Hypothalamus (tissue), 51 donors: ENCODE measurements around the gene CACNA1D.
"Not testable (repeated sequence)": the region's sequence is repeated elsewhere in the genome, so short reads cannot be mapped to it uniquely, and the experiment has no call there.

Experiments used
- DNase-seq, 51 donors: peaks; one replicate each; lab custom pipeline; 2025; lab: John Stamatoyannopoulos, UW

Gene CACNA1D

DNA sequence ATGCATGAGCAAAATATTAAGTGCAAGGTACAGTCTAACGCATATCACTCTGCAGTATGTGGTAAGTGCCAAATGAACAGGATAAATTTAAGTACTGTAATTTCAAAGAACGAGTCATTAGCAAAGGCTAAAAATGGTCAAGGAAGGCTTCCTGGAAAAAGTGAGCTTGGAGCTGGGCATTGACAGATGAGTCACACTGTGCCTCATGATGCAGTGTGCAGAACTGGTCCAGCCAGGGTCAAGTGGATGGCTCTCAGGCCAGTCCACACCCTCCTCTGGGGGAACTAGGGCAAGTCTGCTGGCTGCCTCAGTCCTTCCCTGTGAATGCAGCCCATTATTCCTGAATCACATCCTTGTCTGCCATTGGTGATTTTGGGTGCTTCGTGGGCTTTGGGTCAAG is 76.3 kb downstream of the CACNA1D start:
- DNase-seq, result peak in 1 of 51 donors; percentile 11

DNA sequence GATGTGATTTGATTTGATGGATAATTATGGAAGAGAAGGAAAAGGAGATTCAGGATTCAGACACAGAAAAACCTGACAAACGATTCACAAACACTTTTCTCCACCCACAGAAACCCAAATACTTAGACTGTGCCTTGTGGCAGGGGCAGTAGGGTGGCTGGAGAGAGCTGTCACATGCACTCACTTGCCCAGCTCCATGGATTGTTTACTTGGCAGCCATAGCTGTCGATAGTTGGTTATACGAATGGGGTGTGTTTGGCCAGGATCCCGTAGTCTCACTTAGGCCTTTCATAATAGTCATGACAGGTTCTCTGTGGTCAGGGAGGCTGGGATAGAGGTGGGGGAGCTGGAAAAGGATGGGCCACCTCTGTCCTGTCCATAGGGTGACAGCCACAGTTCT is 76.9 kb downstream of the CACNA1D start:
- no peak for DNase-seq

DNA sequence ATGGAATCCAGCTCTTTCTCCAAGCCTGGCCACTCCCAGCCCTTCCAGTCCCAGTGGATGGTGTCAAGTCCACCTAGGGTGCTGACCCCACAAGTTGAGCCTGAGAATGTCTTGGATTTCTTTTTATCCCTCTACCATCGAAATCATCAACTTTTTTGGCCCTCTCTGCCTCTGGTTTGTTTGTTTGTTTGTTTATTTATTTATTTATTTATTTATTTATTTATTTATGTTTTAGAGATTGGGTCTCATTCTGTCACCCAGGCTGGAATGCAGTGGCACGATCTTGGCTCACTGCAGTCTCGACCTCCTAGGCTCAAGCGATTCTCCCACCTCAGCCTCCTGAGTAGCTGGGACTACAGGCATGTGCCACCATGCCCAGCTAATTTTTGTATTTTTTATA is 77.8 kb downstream of the CACNA1D start:
- DNase-seq, result not testable (repeated sequence)

DNA sequence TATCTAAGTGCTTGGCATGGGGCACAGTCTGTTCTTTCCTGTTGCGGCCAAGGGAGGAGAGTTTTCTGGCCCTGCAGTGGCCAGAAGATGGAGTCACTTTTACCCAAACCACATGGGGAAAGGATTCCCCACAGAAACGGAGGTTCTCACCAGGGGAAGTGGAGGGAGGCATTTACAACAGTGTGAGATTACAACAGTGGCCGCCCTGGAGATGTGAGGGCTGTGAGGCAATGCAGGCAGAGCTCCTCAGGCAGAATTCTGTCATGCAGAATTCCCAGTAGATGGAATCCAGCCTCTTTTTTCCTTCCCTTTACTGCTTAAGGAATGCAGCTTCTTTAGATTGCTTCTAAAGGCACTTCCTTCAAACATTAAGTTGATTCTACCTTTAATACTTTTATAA is 83.1 kb downstream of the CACNA1D start:
- DNase-seq, result no peak

DNA sequence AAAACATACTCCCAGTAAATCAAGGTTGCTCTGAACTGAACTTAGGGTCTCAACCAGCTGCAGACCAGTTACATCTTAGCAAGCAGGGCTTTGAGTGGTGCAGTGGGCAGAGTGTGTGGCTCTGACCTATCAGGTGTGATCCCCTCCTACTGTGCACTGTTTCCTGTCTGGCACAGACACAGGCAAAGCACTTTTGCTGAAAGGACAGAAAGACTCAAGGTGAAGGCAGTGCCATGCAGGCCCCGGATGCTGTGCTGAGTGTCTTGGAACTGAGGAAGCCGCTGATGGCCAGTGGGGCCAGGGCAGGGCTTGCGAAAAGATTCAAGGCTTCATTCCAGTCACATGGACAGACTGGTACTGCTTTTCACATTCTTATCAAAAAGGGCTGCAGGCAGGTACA is 85.2 kb downstream of the CACNA1D start:
- DNase-seq, result no peak

DNA sequence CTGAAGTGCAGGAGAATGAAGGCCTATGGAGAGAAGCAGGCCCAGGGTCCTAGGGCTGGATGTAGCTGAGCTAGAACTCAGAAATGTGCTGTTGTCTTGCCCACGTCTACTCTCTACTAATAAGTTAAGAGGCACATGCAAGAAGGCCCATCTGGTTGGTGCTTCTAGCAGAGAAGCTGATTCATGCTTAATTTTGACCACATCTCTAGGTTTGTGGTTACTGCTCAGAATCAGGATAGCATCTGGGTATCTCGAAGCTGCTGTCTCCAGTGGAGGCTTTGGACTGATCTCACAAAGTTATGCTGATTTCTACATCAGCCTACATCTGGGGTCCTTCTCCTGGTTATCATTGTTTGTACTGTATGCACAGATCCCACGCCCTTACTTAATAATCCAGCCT is 87.3 kb downstream of the CACNA1D start:
- DNase-seq, result no peak

DNA sequence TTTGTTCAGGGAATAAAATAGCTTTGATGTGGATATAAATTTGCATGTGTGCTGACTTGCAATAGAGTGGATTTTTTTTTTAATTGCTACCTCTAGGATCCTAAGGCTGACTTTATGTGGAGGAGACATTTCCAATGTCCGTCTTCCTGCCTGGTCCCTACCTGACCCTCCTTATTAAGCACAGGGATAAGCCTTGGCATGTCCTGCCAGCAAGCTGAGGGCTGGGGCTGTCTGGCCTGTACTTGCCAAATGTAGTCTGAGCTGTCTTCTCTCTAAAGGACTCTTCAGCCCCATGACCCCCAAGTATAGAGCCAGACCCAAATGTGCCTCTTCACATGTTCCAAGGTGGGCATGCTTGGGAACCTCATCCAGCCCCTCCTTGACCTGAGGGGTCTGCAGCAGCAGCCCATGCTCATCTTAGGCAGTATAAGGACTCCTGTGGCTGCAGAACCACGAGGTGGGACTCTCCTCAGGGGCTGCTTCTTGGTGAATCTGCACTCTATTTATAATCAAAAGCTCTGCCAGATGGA is 88.8 kb downstream of the CACNA1D start:
- no peak for DNase-seq

DNA sequence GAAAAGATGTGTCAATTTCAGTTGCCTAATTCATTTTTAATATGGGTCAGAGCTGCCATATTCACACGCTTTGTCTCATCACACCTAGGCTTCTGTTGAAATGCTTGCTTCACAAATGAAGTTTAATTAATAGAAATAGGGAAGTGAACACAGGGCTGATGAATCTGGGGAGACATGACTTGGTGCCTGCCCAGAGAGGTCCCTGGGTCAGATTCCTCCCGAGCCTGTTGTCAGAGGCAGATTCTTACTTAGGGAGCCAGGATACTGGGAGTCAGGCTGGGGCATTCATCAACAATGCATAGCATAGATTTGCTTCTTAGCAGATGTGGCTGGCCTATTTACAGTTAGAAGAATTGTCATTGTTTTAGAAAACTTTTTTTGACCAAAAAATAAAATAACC is 90.6 kb downstream of the CACNA1D start:
- no peak for DNase-seq

DNA sequence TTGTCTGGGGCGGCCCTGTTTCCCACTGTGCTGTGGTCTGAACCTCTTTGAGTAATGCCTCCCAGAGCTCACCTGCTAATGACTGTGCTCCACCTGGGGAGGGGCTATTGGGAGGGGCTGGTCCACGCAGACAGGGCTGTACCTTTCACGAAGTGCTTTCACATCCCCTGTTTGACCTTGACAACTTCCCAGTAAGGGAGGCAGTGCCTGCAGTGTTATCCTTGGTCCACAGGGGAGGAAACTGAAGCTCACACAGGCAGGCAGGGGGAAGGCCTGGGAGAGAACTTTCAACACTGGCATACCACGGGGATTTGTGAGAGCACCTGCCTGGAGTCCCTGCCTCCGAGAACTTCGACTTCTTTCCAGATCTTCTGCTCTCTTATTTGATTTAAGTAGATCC is 91.2 kb downstream of the CACNA1D start:
- no peak for DNase-seq

DNA sequence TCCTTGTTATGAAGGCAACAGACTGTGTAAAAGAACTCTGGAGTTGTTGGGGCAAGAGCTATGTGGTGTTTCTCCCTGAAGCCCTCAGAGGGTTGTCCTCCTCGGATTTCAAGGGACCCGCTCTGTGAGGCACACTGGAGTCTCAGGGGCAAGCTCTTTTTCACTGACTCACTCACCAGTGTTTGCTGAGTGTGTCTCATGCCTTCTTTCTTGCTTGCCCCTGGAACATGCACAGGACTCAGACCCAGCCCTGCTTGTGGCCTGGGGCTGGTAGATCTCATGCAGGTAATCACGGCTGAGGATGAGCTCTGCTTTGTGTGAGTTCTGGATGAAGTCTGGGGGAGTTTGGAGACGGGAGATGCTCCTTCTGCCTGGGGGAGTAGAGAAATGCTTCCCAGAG is 93.7 kb downstream of the CACNA1D start:
- no peak for DNase-seq

DNA sequence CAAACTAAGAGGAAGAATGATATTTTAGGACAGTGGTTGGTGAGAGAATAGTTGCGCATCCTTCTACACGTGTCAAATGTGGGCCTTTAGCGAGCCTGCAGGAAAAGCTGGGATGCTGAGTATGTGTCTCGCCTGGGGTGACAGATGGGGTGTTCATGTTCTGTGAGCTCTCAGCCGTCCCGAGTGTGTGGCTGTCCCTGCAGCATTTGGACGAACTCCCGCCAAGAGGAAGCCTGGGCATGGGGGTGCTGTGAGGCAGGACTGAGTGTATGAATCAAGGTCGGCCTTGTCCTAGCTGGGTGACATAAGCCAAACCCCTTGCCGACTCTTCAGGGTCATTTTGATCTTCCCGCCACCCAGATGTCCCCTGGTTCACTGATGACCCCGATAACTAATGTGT is 94.8 kb downstream of the CACNA1D start:
- no peak for DNase-seq

DNA sequence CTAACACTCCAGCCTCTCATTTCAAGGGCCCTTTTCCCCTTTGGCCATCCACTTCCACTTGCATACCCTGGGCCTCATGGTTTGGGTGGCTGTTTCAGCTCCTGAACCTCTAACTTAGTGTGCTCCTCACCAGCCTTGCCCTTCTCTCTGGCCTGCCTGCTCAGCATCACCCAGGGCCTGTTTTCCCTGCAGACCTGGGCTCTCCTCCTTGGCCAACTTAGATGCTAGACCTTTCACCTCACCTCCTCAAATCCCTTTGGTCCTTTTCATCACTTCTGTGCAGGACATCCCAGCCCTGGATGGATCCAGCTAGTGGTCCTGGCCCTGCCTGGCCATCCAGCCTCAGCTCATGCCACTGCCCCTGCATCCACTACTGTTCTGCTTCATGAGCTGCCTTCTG is 95.4 kb downstream of the CACNA1D start:
- DNase-seq, result no peak

DNA sequence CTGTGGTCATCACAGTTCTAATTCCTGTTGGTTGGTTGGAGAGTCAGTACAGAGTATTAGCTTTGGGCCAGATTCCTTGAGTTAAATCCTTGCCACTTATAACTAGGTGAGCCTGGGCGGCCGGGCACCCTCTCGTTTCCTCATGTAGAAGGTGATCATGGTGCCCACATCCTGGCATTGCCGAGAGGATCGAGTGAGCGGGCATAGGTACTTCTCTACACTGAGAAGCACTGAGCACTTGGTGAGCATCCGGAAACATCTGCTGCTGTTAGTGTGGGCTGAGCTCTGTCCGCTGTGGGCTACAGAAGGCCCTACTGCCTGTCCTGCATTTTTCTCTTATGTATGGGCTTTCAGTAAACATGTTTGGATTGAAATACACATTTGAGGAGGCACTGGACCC is 96.2 kb downstream of the CACNA1D start:
- DNase-seq, result no peak

DNA sequence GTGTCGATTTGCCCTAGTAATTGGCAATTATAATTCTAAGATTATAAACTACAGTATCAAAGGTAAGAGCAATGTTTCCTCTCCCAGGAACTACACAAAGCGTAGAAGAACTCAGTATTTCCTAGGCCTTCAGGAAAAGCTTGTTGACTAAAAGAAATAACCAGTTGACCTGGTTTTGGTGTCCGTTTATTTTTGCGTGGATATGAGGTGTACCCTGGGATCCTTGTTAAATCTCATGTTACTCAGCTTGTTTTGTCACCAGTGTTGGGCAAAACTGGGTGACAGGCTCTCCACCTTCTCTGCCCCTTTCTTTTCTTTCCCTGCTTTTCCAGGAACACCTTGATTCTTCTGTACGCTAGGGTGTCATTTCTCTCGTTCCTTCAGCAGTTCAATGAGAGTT is 97.2 kb downstream of the CACNA1D start:
- DNase-seq, result no peak

DNA sequence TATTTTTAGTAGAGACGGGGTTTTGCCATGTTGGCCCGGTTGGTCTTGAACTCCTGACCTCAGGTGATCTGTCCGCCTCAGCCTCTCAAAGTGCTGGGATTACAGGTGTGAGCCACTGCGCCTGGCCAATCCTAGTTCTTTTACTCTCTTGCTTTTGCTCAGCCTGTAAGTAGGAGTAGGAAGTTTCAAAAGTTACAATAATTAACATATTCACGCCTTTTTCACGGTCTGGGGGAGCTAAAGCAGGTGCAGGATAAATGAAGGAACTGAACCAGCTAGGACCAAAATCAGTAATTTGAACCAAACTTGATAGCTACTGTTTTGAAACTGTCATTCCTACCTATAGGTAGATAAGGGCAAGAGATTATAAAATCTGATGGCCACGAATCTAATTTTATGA is 98.5 kb downstream of the CACNA1D start:
- no peak for DNase-seq

DNA sequence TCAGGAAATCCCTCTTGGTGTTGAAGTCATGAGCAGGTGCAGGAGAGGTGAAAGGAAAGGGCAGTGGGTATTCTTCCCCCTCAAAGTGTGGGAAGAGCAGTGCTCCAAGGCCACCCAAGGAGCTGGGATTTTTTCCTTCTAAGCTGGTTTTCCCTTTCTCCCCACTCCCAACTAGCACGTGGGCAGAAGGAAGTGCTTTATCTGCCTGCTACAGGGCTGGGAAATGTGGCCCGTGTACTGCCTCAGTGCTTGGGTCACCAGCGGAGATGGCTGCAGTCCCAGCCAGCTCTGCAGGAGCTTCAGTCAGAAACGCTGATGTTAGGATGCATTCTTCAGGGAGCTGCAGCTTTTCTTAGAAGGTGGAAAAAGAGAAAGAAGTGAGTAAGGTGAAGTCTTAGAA is 99.2 kb downstream of the CACNA1D start:
- DNase-seq, result no peak

DNA sequence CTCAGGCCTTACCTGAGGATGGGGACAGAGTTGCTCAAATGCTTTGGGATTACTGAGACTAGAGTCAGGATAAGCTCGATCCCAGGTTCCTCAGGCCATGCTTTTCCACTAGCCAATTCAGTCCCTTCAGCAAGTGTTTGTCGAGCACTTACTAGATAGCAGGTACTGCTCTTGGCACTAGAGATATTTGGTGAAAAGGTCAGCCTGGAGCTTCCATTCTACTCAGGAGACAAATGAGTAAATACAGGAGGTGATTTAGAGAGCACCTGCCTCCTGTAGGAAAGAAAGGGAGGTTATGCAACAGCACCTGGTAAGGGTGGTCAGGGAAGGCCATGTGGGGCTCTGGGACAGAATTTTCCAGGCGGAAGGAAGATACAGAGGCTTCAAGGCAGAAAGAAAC is 99.9 kb downstream of the CACNA1D start:
- DNase-seq, result no peak

DNA sequence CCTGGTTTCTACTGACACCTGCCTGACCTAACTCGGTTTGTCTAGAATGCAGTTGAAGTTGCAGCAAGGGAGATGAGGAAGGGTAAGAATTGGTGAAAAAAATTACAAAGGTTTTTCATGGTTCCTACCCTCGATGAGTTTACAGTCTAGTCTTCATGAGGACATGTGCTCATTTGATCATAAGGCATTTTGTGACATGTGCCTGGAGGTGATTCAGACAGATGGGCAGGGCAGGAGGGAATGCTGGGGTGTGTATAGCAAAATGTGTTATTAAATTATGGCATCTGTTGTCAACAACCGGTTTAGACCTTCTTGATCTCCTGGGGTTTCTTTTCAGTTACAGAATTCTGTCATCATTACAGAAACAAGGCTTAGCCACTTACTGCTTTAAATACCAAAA is 101.2 kb downstream of the CACNA1D start:
- no peak for DNase-seq

DNA sequence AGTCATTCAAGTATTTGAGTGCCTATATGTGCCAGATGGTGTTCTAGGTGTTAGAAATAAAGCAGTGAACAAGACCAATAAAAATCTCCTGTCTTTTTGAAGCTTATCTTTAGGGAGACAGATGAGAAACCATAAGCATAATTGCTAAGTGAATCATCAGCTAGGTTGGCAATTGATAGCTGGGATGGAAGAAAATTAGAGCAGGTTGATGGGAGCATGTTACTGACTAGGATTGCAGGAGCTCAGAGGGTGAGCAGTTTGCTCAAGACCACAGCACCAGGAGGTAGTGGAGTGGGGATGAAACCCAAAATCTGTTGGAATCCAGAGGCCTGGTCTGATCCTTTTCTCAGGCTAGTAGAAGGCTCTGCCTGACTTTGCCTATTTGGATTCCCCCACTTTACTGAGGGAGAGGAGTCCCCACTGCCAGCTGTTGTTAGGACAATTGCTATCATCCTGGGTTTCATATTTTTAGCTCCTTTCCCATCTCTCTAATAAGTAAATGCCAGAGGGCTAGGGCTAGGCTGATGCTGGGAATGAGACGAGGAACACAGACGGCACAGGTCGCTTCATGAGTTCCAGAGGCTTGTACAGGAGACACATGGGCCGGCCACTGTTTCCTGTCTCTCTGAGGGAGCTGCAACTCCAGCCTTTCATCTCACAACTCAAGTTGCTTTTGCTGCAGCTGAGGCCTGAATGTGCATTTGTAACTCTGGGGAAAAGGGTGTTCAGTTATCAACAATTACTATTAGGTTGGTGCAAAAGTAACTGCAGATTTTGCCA is 102.9 kb downstream of the CACNA1D start:
- DNase-seq, result no peak

DNA sequence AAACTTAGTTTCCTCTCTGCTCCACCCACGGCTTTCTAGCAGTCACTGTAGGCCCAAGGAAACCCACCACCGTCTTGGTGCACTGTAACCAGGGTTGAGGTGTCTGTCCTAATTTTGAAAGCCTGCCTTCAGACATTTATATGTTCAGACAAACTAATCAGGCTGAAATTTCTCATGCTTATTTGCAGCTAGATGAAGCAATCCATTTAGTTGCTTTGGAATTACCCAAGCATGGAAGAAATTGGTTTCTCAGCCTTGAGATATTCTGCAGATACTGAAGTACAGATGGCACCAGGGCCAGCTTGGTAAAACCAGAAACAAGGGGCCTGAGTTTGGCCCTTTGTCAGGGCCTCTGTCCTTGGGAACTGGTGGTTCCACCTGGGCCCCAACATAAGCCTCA is 105.4 kb downstream of the CACNA1D start:
- DNase-seq, result no peak

DNA sequence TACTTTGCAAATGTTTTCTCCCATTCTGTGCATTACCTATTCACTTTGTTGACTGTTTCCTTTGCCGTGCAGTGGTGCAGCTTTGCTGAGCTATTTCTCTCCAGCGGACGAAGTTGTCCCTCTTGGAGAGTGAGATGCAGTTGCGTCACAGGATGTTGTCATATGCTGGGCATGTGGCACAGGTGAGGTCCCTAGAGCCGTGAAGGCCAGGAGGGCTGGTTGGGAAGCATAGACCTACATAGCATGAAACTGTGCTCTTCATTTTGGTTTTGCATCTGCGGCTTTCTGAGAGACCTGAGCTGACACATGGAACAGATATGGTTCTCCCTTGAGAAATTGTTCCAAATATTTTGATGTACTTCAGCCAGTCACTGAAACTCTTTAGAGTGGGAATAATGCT is 108.5 kb downstream of the CACNA1D start:
- DNase-seq, result no peak

DNA sequence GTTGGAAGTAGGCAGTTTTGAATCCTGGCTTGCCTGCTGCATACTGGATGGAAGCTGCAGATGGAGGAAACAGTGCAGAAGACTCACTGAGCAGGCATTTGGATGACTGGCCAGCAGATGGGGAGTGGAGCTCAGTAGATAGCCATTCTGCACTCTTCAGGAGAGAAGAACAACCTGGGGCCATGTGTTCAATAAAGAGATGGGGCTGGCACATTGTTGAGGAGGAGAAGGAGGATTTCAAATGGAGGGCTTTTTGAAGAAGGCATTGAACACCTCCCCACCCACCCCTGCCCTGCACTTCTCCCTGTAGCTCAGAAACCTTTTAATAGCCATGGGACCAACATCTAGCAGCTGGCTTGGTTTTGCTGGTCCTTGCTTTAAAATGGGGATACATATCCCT is 109.8 kb downstream of the CACNA1D start:
- no peak for DNase-seq

DNA sequence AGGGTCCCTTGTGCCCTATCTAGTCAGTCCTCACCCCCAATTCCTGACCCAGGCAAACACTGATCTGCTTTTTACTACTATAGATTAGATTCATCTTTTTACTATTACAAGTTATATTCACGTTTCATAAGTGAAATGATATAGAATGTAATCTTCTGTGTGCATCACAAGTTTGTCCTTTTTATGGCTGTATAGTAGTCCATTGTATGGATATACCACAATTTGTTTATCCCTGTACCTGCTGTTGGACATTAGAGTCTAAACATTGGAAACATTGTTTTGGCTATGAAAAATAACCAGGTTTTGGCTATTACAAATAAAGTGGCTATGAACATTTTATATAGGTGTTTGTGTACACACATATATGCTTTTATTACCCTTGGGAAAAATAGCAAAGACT is 112.4 kb downstream of the CACNA1D start:
- no peak for DNase-seq
